ENCODE results near the gene CDKN2B-AS1.

DNA sequence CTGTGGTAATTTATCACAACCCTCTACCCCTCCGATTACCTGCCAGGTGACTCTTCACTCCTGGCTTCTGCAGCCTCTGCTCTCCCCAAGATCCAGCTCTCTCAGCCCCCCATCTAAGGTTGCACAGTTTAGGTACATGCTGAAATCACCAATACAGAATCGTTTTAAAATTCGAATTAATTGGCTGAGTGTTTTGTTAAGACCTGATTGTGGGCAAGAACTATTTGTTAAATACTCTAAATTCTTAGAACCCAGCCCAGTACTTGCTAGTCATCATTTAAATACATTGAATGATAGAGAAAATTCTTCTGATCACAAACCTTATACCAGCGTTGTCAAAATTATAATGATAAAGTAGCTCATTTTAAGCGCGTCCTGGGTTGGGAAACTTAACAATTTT, 162.0 kb downstream of the CDKN2B-AS1 start:
- TF ChIP-seq ZNF223 (tag by site-specific recombination; IDR thresholded peaks at IDR 0.05) (no peak), SP2 (tag by site-specific recombination; IDR thresholded peaks at IDR 0.05) (no peak), ZNF140 (tag by site-specific recombination; IDR thresholded peaks at IDR 0.05) (no peak), ZNF510 (tag by site-specific recombination; IDR thresholded peaks at IDR 0.05; ENCODE audit: insufficient replicate concordance) (no peak), OSR2 (tag by site-specific recombination; IDR thresholded peaks at IDR 0.05) (no peak), RBAK (tag by site-specific recombination; IDR thresholded peaks at IDR 0.05) (no peak), ZBTB20 (tag by site-specific recombination; IDR thresholded peaks at IDR 0.05) (no peak), ZNF654 (tag by site-specific recombination; IDR thresholded peaks at IDR 0.05; ENCODE audit: low read depth) (no peak)
- TF ChIP-seq, protein P1, sequence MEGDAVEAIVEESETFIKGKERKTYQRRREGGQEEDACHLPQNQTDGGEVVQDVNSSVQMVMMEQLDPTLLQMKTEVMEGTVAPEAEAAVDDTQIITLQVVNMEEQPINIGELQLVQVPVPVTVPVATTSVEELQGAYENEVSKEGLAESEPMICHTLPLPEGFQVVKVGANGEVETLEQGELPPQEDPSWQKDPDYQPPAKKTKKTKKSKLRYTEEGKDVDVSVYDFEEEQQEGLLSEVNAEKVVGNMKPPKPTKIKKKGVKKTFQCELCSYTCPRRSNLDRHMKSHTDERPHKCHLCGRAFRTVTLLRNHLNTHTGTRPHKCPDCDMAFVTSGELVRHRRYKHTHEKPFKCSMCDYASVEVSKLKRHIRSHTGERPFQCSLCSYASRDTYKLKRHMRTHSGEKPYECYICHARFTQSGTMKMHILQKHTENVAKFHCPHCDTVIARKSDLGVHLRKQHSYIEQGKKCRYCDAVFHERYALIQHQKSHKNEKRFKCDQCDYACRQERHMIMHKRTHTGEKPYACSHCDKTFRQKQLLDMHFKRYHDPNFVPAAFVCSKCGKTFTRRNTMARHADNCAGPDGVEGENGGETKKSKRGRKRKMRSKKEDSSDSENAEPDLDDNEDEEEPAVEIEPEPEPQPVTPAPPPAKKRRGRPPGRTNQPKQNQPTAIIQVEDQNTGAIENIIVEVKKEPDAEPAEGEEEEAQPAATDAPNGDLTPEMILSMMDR (tag by site-specific recombination; IDR thresholded peaks at IDR 0.05) = no peak
